K562 (cell line): ENCODE data around the gene ADCY6. TPM values are rescaled to one million over a fixed set of nuclear protein-coding genes. Genes with fewer than 3 reads are reported as not detected.

Experiments
- BRD4 ChIP-seq: fragments of 200-600 bp; sonication (generic); IDR thresholded peaks from 2 replicates; pipeline ENCODE4 v1.6.1; 2017; ENCODE audit warnings: inconsistent platforms
- CBFA2T3 ChIP-seq: fragments of 450-650 bp; IDR thresholded peaks from 2 replicates; pipeline ENCODE4 v1.6.1; 2017
- CBFB ChIP-seq: sonication (generic); formaldehyde crosslinking; IDR thresholded peaks from 2 replicates; pipeline ENCODE4 v1.4.0; 2020; ENCODE audit warnings: mild to moderate bottlenecking, missing genetic modification reagents
- CBX1 ChIP-seq: sonication (generic); IDR thresholded peaks from 2 replicates; pipeline ENCODE4 v1.6.1; 2016; ENCODE audit warnings: antibody characterized with exemption, low read depth, mild to moderate bottlenecking
- CSDE1 ChIP-seq, 2 experiments: fragments of 450-650 bp; IDR thresholded peaks; 2 replicates each; pipeline ENCODE4 v1.6.1; 2016; ENCODE audit warnings: mild to moderate bottlenecking in 1 of 2
- CXXC5 ChIP-seq: fragments of 250-450 bp; sonication (Bioruptor Pico); IDR thresholded peaks from 2 replicates; pipeline ENCODE4 v1.8.0; 2022; ENCODE audit warnings: inconsistent platforms, mild to moderate bottlenecking, moderate library complexity
- DMBX1 ChIP-seq: fragments of 250-450 bp; sonication (Bioruptor Pico); IDR thresholded peaks from 2 replicates; pipeline ENCODE4 v1.8.0; 2022; ENCODE audit warnings: inconsistent platforms, mild to moderate bottlenecking, moderate library complexity, borderline replicate concordance
- DPF2 ChIP-seq: fragments of 450-650 bp; IDR thresholded peaks from 2 replicates; pipeline ENCODE4 v1.6.1; 2016
- ILK ChIP-seq: fragments of 450-650 bp; IDR thresholded peaks from 2 replicates; pipeline ENCODE4 v1.6.1; 2016; ENCODE audit warnings: missing genetic modification characterization, low read depth, mild to moderate bottlenecking, missing compliant biosample characterization, moderate library complexity, borderline replicate concordance
- MAFF ChIP-seq: IDR thresholded peaks from 2 replicates; pipeline ENCODE4 v1.6.1; 2012; ENCODE audit warnings: low read length, improper control_type of control experiment
- NR2C1 ChIP-seq, 2 experiments: fragments of 450-650 bp; IDR thresholded peaks; 2 replicates each; pipeline ENCODE4 v1.6.1; 2017; ENCODE audit warnings: mild to moderate bottlenecking in 2 of 2, antibody characterized with exemption in 1 of 2, inconsistent platforms in 1 of 2, missing compliant biosample characterization in 1 of 2, missing genetic modification characterization in 1 of 2
- NUFIP1 ChIP-seq: fragments of 450-650 bp; IDR thresholded peaks from 2 replicates; pipeline ENCODE4 v1.6.1; 2018; ENCODE audit not compliant: partially characterized antibody
- PHF20 ChIP-seq: fragments of 450-650 bp; IDR thresholded peaks from 2 replicates; pipeline ENCODE4 v1.6.1; 2018; ENCODE audit not compliant: partially characterized antibody
- PHF21A ChIP-seq: fragments of 450-650 bp; IDR thresholded peaks from 2 replicates; pipeline ENCODE4 v1.6.1; 2017; ENCODE audit warnings: low read depth, borderline replicate concordance
- POLR2A ChIP-seq: fragments of 450-650 bp; conservative IDR thresholded peaks from 2 replicates; pipeline ENCODE4 v1.6.1; 2016
- POLR2AphosphoS5 ChIP-seq: IDR thresholded peaks from 2 replicates; pipeline ENCODE4 v1.6.1; 2011; ENCODE audit warnings: mild to moderate bottlenecking, low read depth, low read length, moderate library complexity; ENCODE audit not compliant: control insufficient read depth, insufficient read depth
- RBM17 ChIP-seq: fragments of 200-400 bp; formaldehyde crosslinking; IDR thresholded peaks from 2 replicates; pipeline ENCODE4 v1.6.1; 2017; ENCODE audit warnings: low read depth, mild to moderate bottlenecking, low read length, borderline replicate concordance
- SMARCC2 ChIP-seq: fragments of 450-650 bp; IDR thresholded peaks from 2 replicates; pipeline ENCODE4 v1.6.1; 2017; ENCODE audit warnings: antibody characterized with exemption, moderate library complexity, mild to moderate bottlenecking, low read depth
- SRSF1 ChIP-seq: fragments of 200-400 bp; formaldehyde crosslinking; IDR thresholded peaks from 2 replicates; pipeline ENCODE4 v1.6.1; 2017; ENCODE audit warnings: mild to moderate bottlenecking, low read depth, low read length, moderate library complexity
- SRSF9 ChIP-seq: fragments of 200-400 bp; formaldehyde crosslinking; IDR thresholded peaks from 2 replicates; pipeline ENCODE4 v1.6.1; 2017; ENCODE audit warnings: low read depth, low read length, borderline replicate concordance
- ZBTB7A ChIP-seq: IDR thresholded peaks from 2 replicates; pipeline ENCODE4 v1.6.1; 2011; ENCODE audit warnings: low read depth, mild to moderate bottlenecking, low read length, moderate library complexity, borderline replicate concordance; ENCODE audit not compliant: control insufficient read depth
- ZKSCAN8 ChIP-seq: fragments of 200-800 bp; sonication (Bioruptor generic); IDR thresholded peaks from 2 replicates; pipeline ENCODE4 v1.6.1; 2016; ENCODE audit warnings: missing genetic modification characterization, missing compliant biosample characterization
- ZNF12 ChIP-seq: sonication (generic); formaldehyde crosslinking; IDR thresholded peaks from 2 replicates; pipeline ENCODE4 v1.4.0; 2020; ENCODE audit warnings: mild to moderate bottlenecking, missing genetic modification reagents
- ZNF217 ChIP-seq: sonication (generic); formaldehyde crosslinking; IDR thresholded peaks from 2 replicates; pipeline ENCODE4 v1.8.0; 2022; ENCODE audit warnings: mild to moderate bottlenecking, missing genetic modification reagents
- ZNF224 ChIP-seq: sonication (generic); formaldehyde crosslinking; IDR thresholded peaks from 2 replicates; pipeline ENCODE4 v1.8.0; 2022; ENCODE audit warnings: mild to moderate bottlenecking, missing genetic modification reagents
- ZNF232 ChIP-seq: sonication (generic); formaldehyde crosslinking; IDR thresholded peaks from 2 replicates; pipeline ENCODE4 v1.8.0; 2022; ENCODE audit warnings: mild to moderate bottlenecking, missing genetic modification reagents
- polyA plus RNA-seq, 8 experiments: library from polyadenylated mRNA; depleted of rRNA in 4 of 8; stranded (reverse) in 5 of 8; unstranded in 3 of 8; fragments of >200 nt; fragmentation: Nextera tagmentation in 2 of 8; fragmentation: Illumina TruSeq in 1 of 8; extraction: Ambion mirVana in 2 of 8; extraction: Trizol in 1 of 8; gene quantifications; 2 replicates each; pipeline versions ENCODE4 v1.2.1 to v1.2.3, GENCODE V29; 2011 to 2014; ENCODE audit warnings: inconsistent platforms in 1 of 8, missing spikeins in 1 of 8
- total RNA-seq, 7 experiments: library from RNA; depleted of rRNA in 6 of 7; stranded (reverse); fragments of >200 nt in 6 of 7; fragmentation: Illumina TruSeq in 2 of 7; extraction: Trizol in 2 of 7; gene quantifications; 2 replicates each; pipeline versions ENCODE4 v1.2.1 to v1.2.3, GENCODE V29; 2011 to 2021; ENCODE audit warnings: low replicate concordance in 1 of 7
- TF ChIP-seq, protein P1 (sequence below): sonication (generic); formaldehyde crosslinking; IDR thresholded peaks from 2 replicates; pipeline ENCODE4 v1.8.0; 2022; ENCODE audit warnings: mild to moderate bottlenecking, missing genetic modification reagents
- TF ChIP-seq, protein P2 (sequence below): fragments of 250-450 bp; sonication (Bioruptor Pico); IDR thresholded peaks from 2 replicates; pipeline ENCODE4 v1.4.0; 2020; ENCODE audit warnings: borderline replicate concordance

Gene ADCY6
- total and polyA plus RNA-seq, 9 of the 15 experiments (the other 6 are each of a cell fraction or from before 2014, with no cell fraction given): 0.01 to 1.0 (median 0.53) TPM

DNA sequence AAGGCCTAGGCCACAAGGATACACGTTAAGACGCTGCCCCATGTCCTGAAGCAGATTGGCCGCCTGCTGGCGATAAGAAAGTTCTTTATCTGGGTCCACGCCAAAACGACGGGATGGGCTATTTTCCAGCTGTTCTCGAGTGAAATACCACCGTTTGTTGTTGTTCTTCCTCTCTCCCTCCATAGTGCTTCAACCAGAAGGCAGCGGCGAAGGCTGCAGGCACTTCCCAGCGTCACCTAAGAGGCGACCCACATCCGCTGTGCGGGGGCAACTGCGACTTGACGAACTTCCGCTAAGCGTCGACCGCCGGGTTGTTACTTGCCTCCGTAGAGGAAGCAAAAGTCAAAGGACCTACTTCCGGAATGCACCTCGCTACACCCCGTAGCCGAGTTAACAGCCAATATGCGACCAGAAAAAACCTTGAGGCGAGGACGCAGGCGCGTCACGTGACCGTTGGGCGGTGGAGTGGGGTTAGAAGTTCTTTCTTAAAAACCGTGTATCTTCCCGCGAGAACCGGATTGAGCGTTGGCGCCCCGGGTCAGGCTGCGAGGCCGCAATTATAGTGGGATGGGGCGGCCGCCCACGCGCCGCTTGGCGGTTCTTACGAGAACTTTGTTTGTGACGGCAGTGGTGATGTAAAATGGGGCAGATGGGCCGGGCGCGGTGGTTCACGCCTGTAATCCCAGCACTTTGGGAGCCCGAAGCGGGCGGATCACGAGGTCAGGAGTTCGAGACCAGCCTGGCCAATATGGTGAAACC is 72.2 kb downstream of the ADCY6 start, which contains the start of gene CCNT1 (continued):
- TF ChIP-seq RBM17 (no peak), ZNF224 (CRISPR knock-in tag) (no peak), MAFF (no peak; the same call in 1 of the 2 replicates), ZBTB7A (no peak), BRD4 (peak; percentile 81), CBX1 (peak; percentile 47; the same call in 1 of the 2 replicates), PHF21A (0 out of 2 replicates have a peak, but pooled peaks have one; percentile 82), CBFA2T3 (0 out of 2 replicates have a peak, but pooled peaks have one; percentile 13), DMBX1 (CRISPR knock-in tag) (peak; percentile 43; the same call in 1 of the 2 replicates), SMARCC2 (no peak; the same call in 1 of the 2 replicates), NUFIP1 (no peak), PHF20 (peak; percentile 88), DPF2 (peak; percentile 71; the same call in 1 of the 2 replicates), POLR2AphosphoS5 (peak; percentile 81; the same call in 1 of the 2 replicates), ZNF12 (peak; percentile 74; the same call in 1 of the 2 replicates), CBFB (peak; percentile 71; the same call in 1 of the 2 replicates), ZNF217 (CRISPR knock-in tag) (no peak), POLR2A (peak; percentile 93), ZNF232 (CRISPR knock-in tag) (no peak), ILK (tag) (no peak), SRSF1 (no peak), SRSF9 (no peak), ZKSCAN8 (CRISPR knock-in tag) (no peak), CSDE1 (IDR thresholded peaks at IDR 0.05) (peak in 1 of 2 experiments; percentile 61; a peak in 2 of 4 replicates), CXXC5 (CRISPR knock-in tag) (peak; percentile 97), NR2C1 (IDR thresholded peaks at IDR 0.05) (peak; percentile 92), NR2C1 (tag; IDR thresholded peaks at IDR 0.05) (peak; percentile 88)
- TF ChIP-seq, protein P1, sequence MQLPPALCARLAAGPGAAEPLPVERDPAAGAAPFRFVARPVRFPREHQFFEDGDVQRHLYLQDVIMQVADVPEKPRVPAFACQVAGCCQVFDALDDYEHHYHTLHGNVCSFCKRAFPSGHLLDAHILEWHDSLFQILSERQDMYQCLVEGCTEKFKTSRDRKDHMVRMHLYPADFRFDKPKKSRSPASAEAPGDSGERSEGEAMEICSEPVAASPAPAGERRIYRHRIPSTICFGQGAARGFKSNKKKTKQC (CRISPR knock-in tag): peak; percentile 65; the same call in 1 of the 2 replicates
- TF ChIP-seq, protein P2, sequence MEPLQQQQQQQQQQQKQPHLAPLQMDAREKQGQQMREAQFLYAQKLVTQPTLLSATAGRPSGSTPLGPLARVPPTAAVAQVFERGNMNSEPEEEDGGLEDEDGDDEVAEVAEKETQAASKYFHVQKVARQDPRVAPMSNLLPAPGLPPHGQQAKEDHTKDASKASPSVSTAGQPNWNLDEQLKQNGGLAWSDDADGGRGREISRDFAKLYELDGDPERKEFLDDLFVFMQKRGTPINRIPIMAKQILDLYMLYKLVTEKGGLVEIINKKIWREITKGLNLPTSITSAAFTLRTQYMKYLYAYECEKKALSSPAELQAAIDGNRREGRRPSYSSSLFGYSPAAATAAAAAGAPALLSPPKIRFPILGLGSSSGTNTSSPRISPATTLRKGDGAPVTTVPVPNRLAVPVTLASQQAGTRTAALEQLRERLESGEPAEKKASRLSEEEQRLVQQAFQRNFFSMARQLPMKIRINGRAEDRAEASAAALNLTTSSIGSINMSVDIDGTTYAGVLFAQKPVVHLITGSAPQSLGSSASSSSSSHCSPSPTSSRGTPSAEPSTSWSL (CRISPR knock-in tag): no peak
